IMR-90 (cell line): ENCODE data around the gene NGFR. TPM values are rescaled to one million over a fixed set of nuclear protein-coding genes. Genes with fewer than 3 reads are reported as not detected.

Experiments used
- ATAC-seq: fragments of 200-7000 bp; cut with Tn5 transposase; 2 replicates; pipeline ENCODE4 v1.9.1; 2020; ENCODE audit warnings: low read depth, mild to moderate bottlenecking, moderate library complexity
- BruUV-seq: library from RNA; stranded (reverse); fragments of 400-500 nt; replicated peaks from 2 replicates; lab custom pipeline; 2021; lab: Mats Ljungman, UMichigan
- CTCF ChIA-PET: fragments of 300-600 bp; formaldehyde crosslinking; extraction: SDS; loops from one replicate; lab custom pipeline; 2021; ENCODE audit warnings: antibody characterized with exemption; lab: Yijun Ruan, JAX
- POLR2A ChIA-PET: fragments of 300-600 bp; sonication (Branson Sonifier 250); formaldehyde crosslinking; loops from one replicate; lab custom pipeline; 2022; ENCODE audit warnings: antibody characterized with exemption; ENCODE audit not compliant: unreplicated experiment; lab: Charles Lee
- DNase-seq: peaks from one replicate; pipeline ENCODE4 v3.0.0; 2013
- H2AFZ ChIP-seq: replicated peaks from 2 replicates; pipeline ENCODE3; 2013; ENCODE audit warnings: low read length, mild to moderate bottlenecking; ENCODE audit not compliant: poor library complexity
- H2AK5ac ChIP-seq: 2 replicates; pipeline ENCODE4 v1.6.1; 2013; ENCODE audit warnings: low read depth, low read length, inconsistent platforms
- H2AK9ac ChIP-seq: replicated peaks from 2 replicates; pipeline ENCODE3; 2013; ENCODE audit warnings: mild to moderate bottlenecking, low read depth, low read length, moderate library complexity; ENCODE audit not compliant: poor library complexity
- H2BK120ac ChIP-seq: 2 replicates; pipeline ENCODE4 v1.6.1; 2013; ENCODE audit warnings: low read depth, low read length, inconsistent platforms
- H2BK15ac ChIP-seq: 3 replicates; pipeline ENCODE4 v1.6.1; 2013; ENCODE audit warnings: low read depth, low read length, inconsistent platforms
- H2BK20ac ChIP-seq: 2 replicates; pipeline ENCODE4 v1.6.1; 2013; ENCODE audit warnings: low read depth, mild to moderate bottlenecking, inconsistent platforms, low read length, moderate library complexity
- H2BK5ac ChIP-seq: 2 replicates; pipeline ENCODE4 v1.6.1; 2013; ENCODE audit warnings: mild to moderate bottlenecking, low read depth, low read length, inconsistent platforms; ENCODE audit not compliant: poor library complexity, severe bottlenecking
- H3K14ac ChIP-seq: replicated peaks from 2 replicates; pipeline ENCODE4 v1.6.1; 2013; ENCODE audit warnings: low read depth, low read length, inconsistent platforms
- H3K18ac ChIP-seq: 2 replicates; pipeline ENCODE4 v1.6.1; 2013; ENCODE audit warnings: low read depth, low read length, control low read depth
- H3K23ac ChIP-seq: 2 replicates; pipeline ENCODE4 v1.6.1; 2013; ENCODE audit warnings: low read depth, low read length, inconsistent platforms
- H3K27ac ChIP-seq: 2 replicates; pipeline ENCODE4 v1.5.1; 2013; ENCODE audit warnings: mild to moderate bottlenecking, control low read depth, low read length; ENCODE audit not compliant: insufficient read depth
- H3K27me3 ChIP-seq: 2 replicates; pipeline ENCODE4 v1.6.1; 2013; ENCODE audit warnings: low read length; ENCODE audit not compliant: control insufficient read depth, insufficient read depth
- H3K36me3 ChIP-seq: 2 replicates; pipeline ENCODE4 v1.6.1; 2013; ENCODE audit warnings: low read length, mixed read lengths; ENCODE audit not compliant: control insufficient read depth, insufficient read depth
- H3K4ac ChIP-seq: 2 replicates; pipeline ENCODE4 v1.6.1; 2013; ENCODE audit warnings: low read depth, low read length, inconsistent platforms
- H3K4me1 ChIP-seq: 2 replicates; pipeline ENCODE4 v1.6.1; 2013; ENCODE audit warnings: low read length, mixed read lengths; ENCODE audit not compliant: control insufficient read depth, insufficient read depth
- H3K4me2 ChIP-seq: 2 replicates; pipeline ENCODE4 v1.6.1; 2013; ENCODE audit warnings: low read depth, mild to moderate bottlenecking, control low read depth, low read length, moderate library complexity
- H3K4me3 ChIP-seq: 2 replicates; pipeline ENCODE4 v1.5.1; 2013; ENCODE audit warnings: low read depth, mild to moderate bottlenecking, control low read depth, low read length, moderate library complexity; ENCODE audit not compliant: insufficient read depth
- H3K56ac ChIP-seq: 2 replicates; pipeline ENCODE4 v1.6.1; 2013; ENCODE audit warnings: low read length, inconsistent platforms; ENCODE audit not compliant: insufficient read depth; ENCODE audit errors: extremely low read depth
- H3K79me1 ChIP-seq, 2 experiments: 2 replicates each; pipeline ENCODE4 v1.6.1; 2013; ENCODE audit warnings: low read length in 2 of 2, inconsistent platforms in 1 of 2, low read depth in 1 of 2
- H3K9ac ChIP-seq: 2 replicates; pipeline ENCODE4 v1.6.1; 2013; ENCODE audit warnings: low read depth, low read length, control low read depth
- H3K9me1 ChIP-seq: 2 replicates; pipeline ENCODE4 v1.6.1; 2013; ENCODE audit warnings: low read length, inconsistent platforms; ENCODE audit not compliant: insufficient read depth
- H3K9me3 ChIP-seq: 2 replicates; pipeline ENCODE4 v1.6.1; 2013; ENCODE audit warnings: low read length; ENCODE audit not compliant: control insufficient read depth, insufficient read depth
- H4K20me1 ChIP-seq: 2 replicates; pipeline ENCODE4 v1.6.1; 2013; ENCODE audit warnings: low read length, inconsistent platforms; ENCODE audit not compliant: insufficient read depth
- H4K5ac ChIP-seq: 2 replicates; pipeline ENCODE4 v1.6.1; 2013; ENCODE audit warnings: mild to moderate bottlenecking, low read depth, low read length, control low read depth
- H4K8ac ChIP-seq, 2 experiments: 2 replicates each; pipeline ENCODE4 v1.6.1; 2013; ENCODE audit warnings: low read depth in 2 of 2, low read length in 2 of 2, control low read depth in 1 of 2, inconsistent platforms in 1 of 2
- H4K91ac ChIP-seq: 2 replicates; pipeline ENCODE4 v1.6.1; 2013; ENCODE audit warnings: low read depth, low read length, inconsistent platforms; ENCODE audit not compliant: insufficient read depth
- CHD1 ChIP-seq: IDR thresholded peaks from 2 replicates; pipeline ENCODE4 v1.6.1; 2012; ENCODE audit warnings: low read depth, low read length, improper control_type of control experiment
- CTCF ChIP-seq: conservative IDR thresholded peaks from 2 replicates; pipeline ENCODE4 v1.5.1; 2012; ENCODE audit warnings: mild to moderate bottlenecking, low read depth, low read length, improper control_type of control experiment
- MAFK ChIP-seq: IDR thresholded peaks from 2 replicates; pipeline ENCODE4 v1.6.1; 2012; ENCODE audit warnings: low read depth, low read length, improper control_type of control experiment
- MXI1 ChIP-seq: IDR thresholded peaks from 2 replicates; pipeline ENCODE4 v1.6.1; 2012; ENCODE audit warnings: low read depth, mild to moderate bottlenecking, low read length, moderate library complexity, borderline replicate concordance
- POLR2A ChIP-seq: IDR thresholded peaks from 2 replicates; pipeline ENCODE4 v1.6.1; 2012; ENCODE audit warnings: mild to moderate bottlenecking, low read depth, low read length
- RFX5 ChIP-seq: IDR thresholded peaks from 2 replicates; pipeline ENCODE4 v1.8.0; 2012; ENCODE audit warnings: low read depth, mild to moderate bottlenecking, low read length, moderate library complexity
- WGBS, 2 experiments: methylation state at CpG; one replicate each; pipeline versions ENCODE4 v1.1.5 to v1.1.7; 2013; ENCODE audit warnings: missing lambda C conversion rate in 2 of 2; ENCODE audit not compliant: insufficient read length in 1 of 2; ENCODE audit errors: extremely low coverage in 2 of 2; 5-methylcytosine and 5-hydroxymethylcytosine counted together
- dilution Hi-C: fragments of 300-500 bp; cut with HindIII; formaldehyde crosslinking; loops from one replicate; pipeline ENCODE4 v1.14.3; 2018; ENCODE audit warnings: low sequenced_read_pairs; ENCODE audit not compliant: unreplicated experiment
- in situ Hi-C: fragments of 300-500 bp; cut with MboI; formaldehyde crosslinking; loops from 3 replicates; pipeline ENCODE4 v1.14.3; 2019; ENCODE audit warnings: low sequenced_read_pairs, inconsistent platforms, mixed read lengths
- intact Hi-C: fragments of 100-400 bp; cut with micrococcal nuclease; formaldehyde crosslinking; loops from 2 replicates; pipeline ENCODE4 v1.10.0; 2022
- polyA plus RNA-seq, 3 experiments: library from polyadenylated mRNA; depleted of rRNA; stranded (reverse); fragments of >200 nt; gene quantifications; 2 replicates each; pipeline ENCODE4 v1.2.3, GENCODE V29; 2012; ENCODE audit warnings: low replicate concordance in 1 of 3
- total RNA-seq: library from RNA; depleted of rRNA; stranded (reverse); fragments of >200 nt; gene quantifications from 2 replicates; pipeline ENCODE4 v1.2.3, GENCODE V29; 2012
- TF ChIP-seq, protein P1 (sequence below): fragments of 150-350 bp; IDR thresholded peaks from 2 replicates; pipeline ENCODE4 v1.6.1; 2016; ENCODE audit warnings: low read depth, mild to moderate bottlenecking, low read length, moderate library complexity, borderline replicate concordance

Gene NGFR
- total and polyA plus RNA-seq, 2 of the 4 experiments (the other 2 are of a cell fraction) = 0.15 to 0.18 TPM

GRCh38 chr17:49512296-49513043 lies 17.4 kb downstream of the NGFR start:
- Histone ChIP-seq H3K23ac (no peak overlapping the region), H3K27me3 (peaks cover 40% of the 10 kb centered on the region), H2AK5ac (no peak overlapping the region), H3K9me3 (no peaks in the 10 kb centered on the region), H2BK20ac (no peak overlapping the region), H3K18ac (no peak overlapping the region), H4K5ac (no peak overlapping the region), H3K36me3 (no peaks in the 10 kb centered on the region), H2BK5ac (no peak overlapping the region), H2BK15ac (no peak overlapping the region), H3K9ac (no peak overlapping the region), H3K4ac (no peak overlapping the region), H3K27ac (no peak overlapping the region), H3K4me3 (no peak overlapping the region), H3K56ac (no peak overlapping the region), H2BK120ac (no peak overlapping the region), H3K4me2 (no peak overlapping the region), H4K20me1 (no peaks in the 10 kb centered on the region), H4K8ac (no peak overlapping the region), H3K9me1 (peaks cover 8% of the 10 kb centered on the region; the same call in 1 of the 2 replicates), H2AK9ac (no peak overlapping the region), H3K14ac (no peak overlapping the region), H2AFZ (no peak overlapping the region), H4K91ac (no peak overlapping the region), H3K4me1 (peaks cover 13% of the 10 kb centered on the region), H3K79me1 (no peaks in the 10 kb centered on the region)
- CTCF ChIA-PET = interaction anchor here (0.5 kb wide), 2 partner anchors 457 to 971 kb away, joined by 4 read pairs; no protein-coding TSS in a partner anchor
- BruUV-seq = no TSS peak
- no peak for ATAC-seq
- intact Hi-C loops (no loop called here), in situ Hi-C loops (no loop called here), dilution Hi-C loops (no loop called here)
- TF ChIP-seq CTCF (no peak), CHD1 (no peak), MXI1 (no peak), POLR2A (no peak), MAFK (no peak), RFX5 (no peak)
- TF ChIP-seq, protein P1, sequence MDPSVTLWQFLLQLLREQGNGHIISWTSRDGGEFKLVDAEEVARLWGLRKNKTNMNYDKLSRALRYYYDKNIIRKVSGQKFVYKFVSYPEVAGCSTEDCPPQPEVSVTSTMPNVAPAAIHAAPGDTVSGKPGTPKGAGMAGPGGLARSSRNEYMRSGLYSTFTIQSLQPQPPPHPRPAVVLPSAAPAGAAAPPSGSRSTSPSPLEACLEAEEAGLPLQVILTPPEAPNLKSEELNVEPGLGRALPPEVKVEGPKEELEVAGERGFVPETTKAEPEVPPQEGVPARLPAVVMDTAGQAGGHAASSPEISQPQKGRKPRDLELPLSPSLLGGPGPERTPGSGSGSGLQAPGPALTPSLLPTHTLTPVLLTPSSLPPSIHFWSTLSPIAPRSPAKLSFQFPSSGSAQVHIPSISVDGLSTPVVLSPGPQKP = no peak
- DNase-seq = no peak
- POLR2A ChIA-PET = no interaction called here
- WGBS, 2 experiments = 85% methylated on average over 19 of the region's 26 CpGs; no CpG with 5 or more reads in 1 of the 2 experiments
